HG03342 (cell line): Measurements from ENCODE around the gene PLXNB3.
"Not testable (repeated sequence)": the region's sequence is repeated elsewhere in the genome, so short reads cannot be mapped to it uniquely, and the experiment has no call there.

ENCODE experiments used
- ATAC-seq: cut with Tn5 transposase; IDR thresholded peaks from one replicate; pipeline ENCODE4 v1.9.1; 2021; ENCODE audit warnings: mild to moderate bottlenecking, moderate library complexity; ENCODE audit not compliant: unreplicated experiment

PLXNB3 gene

GRCh38 chrX:153763989-153764755 is at the start of gene PLXNB3:
TSS of gene PLXNB3 (plus strand) at chrX:153764249. CDS start at chrX:153765536, 1,287 bp downstream.
- ATAC-seq: peak; percentile 62

GRCh38 chrX:153714256-153714655 is 49.8 kb upstream of the PLXNB3 start:
- no peak for ATAC-seq

GRCh38 chrX:153717445-153717844 is 46.6 kb upstream of the PLXNB3 start:
- ATAC-seq: no peak

GRCh38 chrX:153719238-153719637 is 44.8 kb upstream of the PLXNB3 start:
- ATAC-seq: no peak

GRCh38 chrX:153719701-153720100 is 44.3 kb upstream of the PLXNB3 start:
- ATAC-seq: no peak

GRCh38 chrX:153722704-153723350 is 41.2 kb upstream of the PLXNB3 start:
- ATAC-seq: no peak

- peak; percentile 22 for ATAC-seq
Observed at GRCh38 chrX:153723351-153724251, 40.4 kb upstream of the PLXNB3 start.

- ATAC-seq: peak; percentile 51
Observed at GRCh38 chrX:153724252-153725038, 39.6 kb upstream of the PLXNB3 start, which contains the start of the genes ABCD1 and BCAP31. TSS of gene ABCD1 (plus strand) at chrX:153724856. CDS start at chrX:153725267, 411 bp downstream. TSS of gene BCAP31 (minus strand) at chrX:153724387. CDS start at chrX:153723244, 1,143 bp downstream.

- ATAC-seq: peak; percentile 5
Observed at GRCh38 chrX:153725039-153725831, 38.8 kb upstream of the PLXNB3 start.

GRCh38 chrX:153725832-153726285 is 38.2 kb upstream of the PLXNB3 start:
- no peak for ATAC-seq

GRCh38 chrX:153726286-153727122 is 37.5 kb upstream of the PLXNB3 start:
- peak; percentile 52 for ATAC-seq

- no peak for ATAC-seq
Observed at GRCh38 chrX:153727123-153727931, 36.7 kb upstream of the PLXNB3 start.

GRCh38 chrX:153728095-153728494 is 36.0 kb upstream of the PLXNB3 start:
- no peak for ATAC-seq

- no peak for ATAC-seq
Observed at GRCh38 chrX:153728951-153729631, 35.0 kb upstream of the PLXNB3 start.

GRCh38 chrX:153730115-153730514 is 33.9 kb upstream of the PLXNB3 start:
- ATAC-seq: not testable (repeated sequence)

GRCh38 chrX:153731117-153731844 is 32.8 kb upstream of the PLXNB3 start:
- ATAC-seq: no peak
